Astrocyte (in vitro differentiated cells and primary cell): Measurements from ENCODE around the gene RNH1.

Experiments
- CTCF ChIP-seq: IDR thresholded peaks from 2 replicates; pipeline ENCODE4 v1.5.1; 2011; ENCODE audit warnings: low read depth, mild to moderate bottlenecking, inconsistent platforms, low read length, moderate library complexity; ENCODE audit not compliant: insufficient read depth
- EZH2 ChIP-seq: IDR thresholded peaks from 2 replicates; pipeline ENCODE4 v1.6.1; 2012; ENCODE audit warnings: mild to moderate bottlenecking, low read length, inconsistent platforms; ENCODE audit not compliant: insufficient read depth

GRCh38 chr11:551131-551530 is 44.1 kb upstream of the RNH1 start:
- TF ChIP-seq CTCF = no peak
- TF ChIP-seq EZH2 = no peak
